CD4-positive, alpha-beta T cell treated with Interferon gamma for 1 hour (primary cell): ENCODE results near the gene SYNJ2BP.
"Not testable (repeated sequence)": the region's sequence is repeated elsewhere in the genome, so short reads cannot be mapped to it uniquely, and the experiment has no call there.

Experiments used
- DNase-seq: peaks from one replicate; pipeline ENCODE4 v3.0.0-alpha.2; 2020

The SYNJ2BP gene, protein sequence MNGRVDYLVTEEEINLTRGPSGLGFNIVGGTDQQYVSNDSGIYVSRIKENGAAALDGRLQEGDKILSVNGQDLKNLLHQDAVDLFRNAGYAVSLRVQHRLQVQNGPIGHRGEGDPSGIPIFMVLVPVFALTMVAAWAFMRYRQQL

DNA sequence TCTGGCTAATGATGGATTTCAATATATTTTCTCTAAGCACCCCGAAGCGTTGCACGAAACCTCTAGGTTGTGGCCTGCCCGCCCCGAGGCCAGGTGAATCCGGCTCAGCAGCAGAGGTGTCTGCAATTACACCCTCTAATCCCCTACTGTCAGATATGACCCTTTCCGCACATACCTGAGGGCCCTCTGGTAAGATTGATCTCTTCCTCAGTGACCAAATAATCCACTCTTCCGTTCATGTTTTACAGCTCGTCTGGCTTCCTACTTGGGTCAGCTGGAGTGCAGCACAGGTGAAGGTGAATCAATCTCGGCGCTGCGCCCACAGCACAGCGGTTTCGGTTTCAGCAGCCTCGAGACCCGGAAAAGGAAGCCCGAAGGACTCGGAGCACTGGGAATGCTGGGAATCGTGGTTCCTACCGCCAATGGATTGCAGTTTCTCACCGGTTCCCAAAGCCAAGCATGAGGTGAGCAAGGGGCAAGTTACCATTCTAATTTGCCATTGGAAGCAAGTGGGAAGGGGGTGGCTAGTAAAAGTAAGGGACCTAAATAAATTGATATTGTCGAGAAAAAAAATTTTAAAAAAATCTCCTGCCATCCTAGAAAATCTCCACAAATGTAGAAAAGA is at the start of gene SYNJ2BP:
SYNJ2BP (minus strand) TSS at position 366 of the 625 bp plus-strand sequence; CDS start at position 239, 127 bp downstream.
- DNase-seq: peak; percentile 37

DNA sequence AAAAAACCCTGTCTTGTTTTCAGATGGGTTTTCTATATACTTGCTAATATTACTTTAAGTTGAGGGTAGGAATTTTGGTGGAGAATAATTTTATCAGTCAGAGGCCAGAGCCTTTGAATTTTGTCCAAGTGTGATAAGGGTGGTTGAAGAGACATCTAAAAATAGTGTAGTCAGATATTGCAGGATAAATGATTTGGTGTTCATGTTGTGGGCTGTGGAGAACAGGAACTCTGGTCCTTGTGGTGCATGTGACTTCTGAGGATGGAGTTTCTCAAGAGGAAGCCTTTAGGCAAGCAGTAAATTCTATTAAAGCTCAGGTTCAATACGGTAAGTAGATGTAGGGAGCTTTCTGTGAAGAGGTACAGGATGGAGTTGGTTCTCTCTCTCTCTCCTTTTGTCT is 37.8 kb upstream of the SYNJ2BP start:
- DNase-seq: no peak

DNA sequence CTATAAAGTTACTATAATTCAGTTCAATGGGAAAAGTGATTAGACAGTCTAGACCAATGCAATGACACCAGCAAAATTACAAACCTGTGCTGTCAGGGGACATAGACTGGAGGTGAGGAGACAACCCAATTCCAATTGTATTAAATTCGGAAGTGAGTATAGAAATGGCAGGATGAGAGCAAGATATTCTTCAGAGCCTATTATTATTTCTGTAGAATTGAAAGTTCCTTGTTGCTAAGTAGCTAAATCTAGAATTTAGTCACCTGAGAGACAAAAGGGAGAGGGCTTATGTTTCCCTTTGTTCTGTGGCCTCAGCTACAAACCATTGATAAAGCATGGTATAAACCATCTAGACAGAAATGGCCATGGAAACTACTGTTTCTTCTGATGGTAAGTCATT is 35.0 kb upstream of the SYNJ2BP start, which contains the start of gene ADAM21:
ADAM21 (plus strand) TSS at position 301 of the 400 bp plus-strand sequence. CDS start 5,326 bp downstream, outside the sequence.
- no peak for DNase-seq

DNA sequence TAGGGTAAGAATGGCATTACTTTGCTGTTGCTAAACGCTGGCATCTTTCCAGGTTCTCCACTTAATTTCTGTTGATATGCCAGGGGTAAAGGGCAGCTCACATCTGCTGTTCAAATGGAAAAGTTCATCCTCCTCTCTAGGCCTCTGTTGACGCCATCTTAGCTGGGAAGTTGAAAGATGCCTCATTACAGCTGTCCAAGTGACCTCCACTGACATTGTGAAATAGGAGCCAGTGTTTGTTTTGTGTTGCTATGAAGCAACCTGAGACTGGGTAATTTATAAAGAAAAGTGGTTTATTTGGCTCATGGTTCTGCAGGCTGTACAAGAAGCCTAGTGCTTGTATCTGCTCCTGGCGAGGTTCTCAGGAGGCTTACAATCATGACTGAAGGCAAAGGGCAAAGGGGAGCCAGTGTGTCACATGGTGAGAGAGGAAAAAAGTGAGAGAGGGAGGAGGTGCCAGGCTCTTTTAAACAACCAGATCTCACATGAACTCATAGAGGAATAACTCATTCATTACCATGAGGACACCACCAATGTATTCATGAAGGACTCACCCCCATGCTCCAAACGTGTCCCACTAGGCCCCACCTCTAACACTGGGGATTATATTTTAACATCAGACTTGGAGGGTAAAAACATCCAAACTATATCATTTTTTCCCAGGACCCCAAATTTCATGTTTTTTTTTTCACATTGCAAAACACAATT is 31.9 kb upstream of the SYNJ2BP start:
- no peak for DNase-seq

DNA sequence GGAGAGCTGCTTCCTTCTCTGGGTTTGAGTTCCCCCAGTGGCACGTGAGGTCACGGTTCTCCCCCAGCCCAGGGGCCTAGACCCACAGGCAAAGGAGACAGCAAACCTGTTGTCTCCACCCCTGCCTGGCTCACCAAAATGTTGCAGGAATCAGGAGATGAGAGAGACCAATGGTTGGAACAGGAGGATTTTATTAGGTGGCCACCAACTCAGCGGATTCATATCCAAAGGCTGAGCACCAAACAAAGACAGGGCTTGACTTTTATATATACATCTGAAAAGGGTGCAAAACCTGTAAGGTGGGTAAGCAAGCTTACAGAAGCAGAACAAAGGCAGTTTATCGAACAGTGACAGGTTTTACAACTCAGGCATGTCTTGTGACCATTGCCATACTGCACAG is 25.9 kb upstream of the SYNJ2BP start:
- no peak for DNase-seq

DNA sequence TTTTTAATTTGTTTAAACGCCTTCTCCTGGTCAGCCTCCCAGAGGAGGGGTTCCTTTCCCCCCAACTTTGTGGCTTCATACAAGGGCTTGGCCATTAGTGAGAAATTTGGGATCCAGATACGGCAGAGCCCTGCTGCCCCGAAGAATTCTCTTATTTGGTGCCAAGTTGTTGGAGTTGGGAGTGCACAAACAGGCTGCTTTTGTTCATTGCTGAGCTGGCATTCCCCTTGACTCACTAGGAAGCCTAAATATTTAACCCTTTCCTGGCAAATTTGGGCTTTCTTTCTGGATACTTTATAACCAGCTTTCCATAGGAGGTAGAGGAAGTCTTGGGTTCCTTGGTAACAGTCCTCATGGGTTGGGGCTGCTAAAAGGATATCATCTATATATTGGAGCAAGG is 24.8 kb upstream of the SYNJ2BP start:
- no peak for DNase-seq

DNA sequence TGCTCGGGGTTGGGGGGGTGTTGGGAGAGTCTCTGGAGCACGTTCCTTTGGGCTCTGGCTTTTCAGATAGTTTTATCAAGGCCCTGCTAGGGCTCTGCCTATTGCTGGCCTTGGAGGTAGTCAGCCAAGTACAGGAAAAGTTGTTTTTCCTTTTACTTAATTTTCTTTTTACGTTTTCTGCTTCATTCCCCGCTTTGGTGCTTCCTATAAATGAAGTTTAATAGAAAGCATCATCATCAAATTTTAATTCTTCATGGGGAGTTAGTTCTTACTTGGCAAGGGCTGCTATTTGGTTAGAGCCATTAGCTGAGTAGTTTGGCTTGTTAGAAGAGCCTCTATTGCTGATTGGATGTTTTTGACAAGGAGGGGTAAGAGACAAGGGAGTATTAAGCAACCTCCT is 20.0 kb upstream of the SYNJ2BP start:
- no peak for DNase-seq

DNA sequence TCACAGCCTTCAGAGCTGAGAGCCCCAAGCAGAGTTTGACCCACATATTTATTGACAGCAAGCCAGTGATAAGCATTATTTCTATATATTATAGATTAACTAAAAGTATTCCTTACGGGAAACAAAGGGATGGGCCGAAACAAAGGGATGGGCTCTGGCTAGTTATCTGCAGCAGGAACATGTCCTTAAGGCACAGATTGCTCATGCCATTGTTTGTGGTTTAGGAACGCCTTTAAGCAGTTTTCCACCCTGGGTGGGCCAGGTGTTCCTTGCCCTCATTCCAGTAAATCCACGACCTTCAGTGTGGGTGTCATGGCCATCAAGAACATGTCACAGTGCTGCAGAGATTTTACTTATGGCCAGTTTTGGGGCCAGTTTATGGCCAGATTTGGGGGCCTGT is 9.7 kb upstream of the SYNJ2BP start:
- DNase-seq: not testable (repeated sequence)

DNA sequence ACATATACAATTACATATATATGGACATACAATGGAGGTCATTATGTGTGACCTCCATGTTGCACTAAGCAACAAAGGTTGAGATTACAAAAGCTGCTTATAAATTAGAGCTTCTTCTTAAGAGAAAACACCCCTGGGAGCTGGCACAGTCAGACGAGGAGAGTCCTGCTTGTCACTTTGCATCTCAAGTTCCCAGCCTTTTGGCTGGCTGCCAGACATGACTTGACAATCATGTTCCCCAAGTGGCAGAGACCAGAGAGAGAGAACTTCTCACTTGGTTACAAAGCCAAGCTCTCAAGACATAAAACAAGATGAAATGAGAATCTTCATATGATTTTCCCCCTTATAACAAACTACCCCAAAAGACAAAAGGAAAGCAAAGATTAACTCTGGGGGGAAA is 8.5 kb upstream of the SYNJ2BP start:
- no peak for DNase-seq

DNA sequence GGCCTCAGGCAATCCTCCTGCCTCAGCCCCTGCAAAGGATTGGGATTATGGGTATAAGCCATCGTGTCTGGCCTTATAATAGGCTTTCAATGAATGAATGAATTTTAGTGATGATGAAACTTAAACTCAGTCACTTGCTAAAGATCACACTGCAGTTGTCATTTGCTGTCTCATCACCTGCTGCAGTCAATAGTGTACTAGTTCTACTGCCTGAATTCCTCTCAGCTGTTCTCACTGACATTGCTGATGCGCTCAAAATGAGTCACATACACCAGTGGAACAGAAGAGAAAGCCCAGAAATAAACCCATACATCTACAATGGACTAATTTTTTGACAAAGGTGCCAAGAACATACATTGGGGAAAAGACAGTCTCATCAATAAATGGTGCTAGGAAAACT is 5.6 kb upstream of the SYNJ2BP start:
- no peak for DNase-seq

DNA sequence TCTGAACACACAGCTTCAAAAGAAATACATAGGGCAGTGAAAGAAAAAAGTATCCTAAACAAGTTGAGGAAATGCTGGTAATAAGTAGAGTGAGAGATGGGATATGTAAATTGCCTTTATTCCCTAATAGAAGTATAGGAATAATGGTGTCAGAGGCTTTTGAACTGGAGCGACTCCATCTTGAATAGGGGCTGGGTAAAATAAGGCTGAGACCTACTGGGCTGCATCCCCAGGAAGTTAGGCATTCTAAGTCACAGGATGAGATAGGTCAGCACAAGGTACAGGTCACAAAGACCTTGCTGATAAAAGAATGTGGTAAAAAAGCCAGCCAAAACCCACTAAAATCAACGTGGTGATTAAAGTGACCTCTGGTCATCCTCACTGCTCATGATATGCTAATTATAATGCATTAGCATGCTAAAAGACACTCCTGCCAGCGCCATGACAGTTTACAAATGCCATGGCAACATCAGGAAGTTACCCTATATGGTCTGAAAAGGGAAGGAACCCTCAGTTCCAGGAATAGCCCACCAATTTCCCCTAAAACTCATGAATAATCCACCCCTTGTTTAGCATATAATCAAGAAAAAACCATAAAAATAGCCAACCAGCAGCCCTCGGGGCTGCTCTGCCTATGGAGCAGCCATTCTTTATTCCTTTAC is 2.5 kb upstream of the SYNJ2BP start:
- not testable (repeated sequence) for DNase-seq

DNA sequence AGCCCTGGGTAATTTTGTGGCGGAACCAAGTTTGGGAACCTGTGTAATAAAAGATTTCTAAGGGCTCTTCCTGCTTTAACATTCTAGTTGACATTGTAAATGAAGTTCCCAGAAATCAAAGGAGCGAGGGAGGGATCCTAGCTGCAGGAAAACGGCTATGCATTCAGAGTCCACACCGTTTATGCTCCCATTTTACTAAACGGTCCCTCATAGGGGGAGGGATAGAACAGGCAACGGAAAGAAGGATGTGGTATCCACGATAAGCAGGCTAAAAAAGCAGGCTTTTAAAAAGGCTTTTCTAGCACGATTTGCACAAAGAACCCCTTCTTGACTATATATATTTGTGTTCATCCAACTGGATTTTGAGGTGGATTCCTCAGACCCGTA is 559 bp downstream of the SYNJ2BP start:
- DNase-seq: no peak

DNA sequence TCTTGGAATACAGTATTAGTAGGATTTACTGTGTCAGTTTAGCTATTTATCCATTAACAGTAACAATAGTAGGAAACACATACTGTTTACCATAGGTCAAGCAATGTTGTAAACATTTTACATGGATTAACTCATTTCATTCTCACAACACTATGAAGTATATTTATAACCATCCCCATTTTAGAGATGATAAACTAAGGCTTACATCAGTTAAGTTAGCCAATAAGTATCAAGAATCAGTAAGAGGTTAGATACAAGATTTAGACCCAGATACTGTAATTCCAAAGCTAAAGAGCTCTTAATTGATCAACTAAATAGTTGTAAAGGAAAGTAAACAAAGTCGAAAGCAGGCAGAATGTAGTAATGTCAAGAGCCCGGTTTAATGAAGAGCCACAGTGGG is 1.1 kb downstream of the SYNJ2BP start:
- DNase-seq: no peak

DNA sequence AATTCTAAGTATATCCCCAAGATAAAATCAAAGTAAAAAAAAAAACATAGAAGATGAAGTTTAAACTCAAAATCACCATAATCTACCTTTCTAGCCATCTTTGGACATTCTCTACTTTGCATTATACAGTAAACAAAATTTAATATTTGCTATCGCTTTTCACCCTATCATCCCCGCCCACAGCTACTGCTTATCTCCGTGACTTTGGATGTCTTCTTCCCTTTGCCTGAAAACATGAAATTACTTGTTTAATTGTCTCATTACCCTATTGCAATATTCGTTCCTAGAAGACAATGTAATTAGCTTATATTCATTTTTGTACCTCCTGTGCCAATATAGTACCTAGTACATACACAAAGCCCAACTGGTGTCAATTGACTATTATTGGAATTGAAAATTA is 9.3 kb downstream of the SYNJ2BP start:
- DNase-seq: no peak

DNA sequence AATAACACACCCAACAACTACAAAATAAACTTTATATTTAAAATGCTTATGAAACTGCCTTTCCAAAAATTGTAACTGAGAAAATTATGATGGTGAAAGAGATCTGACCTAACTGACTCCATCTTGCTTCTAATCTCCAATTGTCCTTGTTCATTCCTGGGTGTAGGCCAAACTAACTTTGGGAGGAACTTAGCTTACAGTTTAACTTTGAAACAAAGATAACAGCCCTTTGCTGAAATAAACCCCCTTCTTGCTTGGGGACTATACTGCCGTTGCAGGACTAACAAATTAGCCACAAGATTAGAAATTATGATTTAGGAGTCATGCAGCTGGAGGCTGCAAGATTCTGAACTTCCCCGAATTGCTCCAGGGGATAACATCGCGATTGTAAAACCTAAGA is 10.7 kb downstream of the SYNJ2BP start:
- DNase-seq: not testable (repeated sequence)

DNA sequence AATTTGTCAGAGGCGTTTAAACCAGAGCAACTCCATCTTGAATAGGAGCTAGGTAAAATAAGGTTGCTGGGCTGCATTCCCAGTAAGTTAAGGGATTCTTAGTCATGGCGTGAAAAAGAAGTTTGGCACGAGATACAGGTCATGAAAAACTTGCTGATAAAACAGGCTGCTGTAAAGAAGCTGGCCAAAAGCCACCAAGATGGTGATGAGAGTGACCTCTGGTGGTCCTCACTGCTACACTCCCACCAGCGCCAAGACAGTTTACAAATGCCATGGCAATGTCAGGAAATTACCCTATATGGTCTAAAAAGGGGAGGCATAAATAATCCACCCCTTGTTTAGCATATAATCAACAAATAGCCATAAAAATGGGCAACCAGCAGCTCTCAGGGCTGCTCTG is 13.6 kb downstream of the SYNJ2BP start:
- DNase-seq: not testable (repeated sequence)

DNA sequence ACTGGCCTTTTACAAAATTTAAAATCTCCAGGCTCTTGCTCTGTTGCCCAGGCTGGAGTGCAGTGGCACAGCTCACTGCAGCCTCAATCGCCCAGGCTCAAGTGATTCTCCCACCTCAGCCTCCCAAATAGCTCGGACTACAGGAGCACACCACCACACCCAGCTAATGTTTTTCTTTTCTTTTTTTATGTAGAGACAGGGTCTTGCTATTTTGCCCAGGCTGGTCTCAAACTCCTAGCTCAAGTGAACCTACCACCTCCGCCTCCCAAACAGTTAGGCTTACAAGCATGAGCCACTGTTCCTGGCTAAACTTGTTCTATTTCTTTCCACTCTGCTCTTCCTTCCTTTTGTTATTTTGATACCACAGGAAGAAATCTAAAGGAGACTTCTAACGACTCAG is 15.2 kb downstream of the SYNJ2BP start:
- DNase-seq: no peak

DNA sequence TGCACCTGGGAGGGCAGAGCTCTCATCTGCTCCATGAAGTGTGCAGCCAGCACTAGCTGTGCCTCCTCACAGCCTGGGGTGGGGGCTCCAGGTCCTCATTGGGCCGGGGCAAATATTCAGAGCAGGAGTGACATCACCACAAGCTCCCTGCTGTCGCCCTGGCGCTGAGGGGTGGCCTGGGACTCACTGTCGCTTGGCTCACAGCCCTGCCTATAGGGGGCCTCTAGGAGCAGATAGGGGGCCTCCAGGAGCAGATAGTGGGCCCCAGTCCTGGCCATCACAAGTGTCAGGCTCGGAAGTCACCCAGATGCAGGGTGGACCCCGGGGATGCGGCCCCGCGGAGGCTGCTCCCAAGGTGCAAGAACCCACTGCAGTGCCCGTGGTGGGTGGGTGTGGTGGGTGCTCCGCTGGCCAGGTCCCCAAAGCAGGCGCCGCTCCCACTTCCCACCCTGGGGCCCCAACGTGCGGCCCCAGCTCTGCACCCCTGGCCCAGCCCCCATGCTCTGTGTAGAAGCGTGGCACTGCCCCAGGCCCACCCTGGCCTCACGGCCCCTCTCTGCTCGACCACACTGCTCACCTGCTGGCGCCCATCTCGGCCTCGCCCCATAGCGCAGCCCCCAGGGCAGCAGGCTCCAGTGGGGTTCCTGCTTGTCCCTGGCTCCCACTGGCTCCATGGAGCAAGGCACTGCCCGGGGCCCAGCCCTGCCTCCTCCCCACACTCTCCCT is 18.0 kb downstream of the SYNJ2BP start:
- DNase-seq: no peak

DNA sequence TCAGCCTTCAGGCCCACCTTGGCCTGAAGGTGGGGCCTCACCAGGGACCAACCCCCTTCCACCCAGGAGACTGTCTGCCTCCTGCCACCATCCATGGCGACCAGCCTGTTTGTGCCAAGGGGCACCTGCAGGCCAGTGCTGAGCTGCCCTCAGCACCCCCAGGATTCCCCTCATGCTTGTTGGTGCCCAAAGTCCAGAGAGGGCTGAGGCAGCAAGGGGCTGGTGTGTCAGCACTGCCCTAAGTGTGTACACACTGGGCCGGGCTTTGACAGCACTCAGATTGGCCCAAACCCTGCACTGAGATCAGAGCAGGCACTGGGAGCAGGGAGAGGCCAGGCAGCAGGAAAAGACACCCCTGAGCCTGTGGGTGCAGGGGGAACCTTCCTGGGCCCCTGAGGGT is 18.6 kb downstream of the SYNJ2BP start:
- no peak for DNase-seq

DNA sequence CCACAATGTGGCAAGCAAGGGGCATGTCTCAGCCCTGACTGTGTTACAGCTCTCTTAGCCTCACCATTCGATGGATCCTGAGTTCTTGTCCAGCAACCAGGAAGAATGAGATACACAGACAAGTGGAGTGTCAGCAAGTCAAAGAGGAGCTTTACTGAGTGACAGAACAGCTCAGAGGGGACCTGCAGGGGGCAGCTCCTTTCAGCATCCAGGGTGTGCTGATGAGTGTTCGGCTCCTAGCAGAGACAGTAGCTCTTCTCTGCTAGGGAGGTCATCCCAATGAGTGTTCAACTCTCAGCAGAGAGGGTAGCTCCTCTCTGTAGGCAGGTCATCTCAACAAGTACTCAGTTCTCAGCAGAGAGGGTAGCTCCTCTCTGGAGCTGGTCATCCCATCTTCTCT is 19.1 kb downstream of the SYNJ2BP start:
- no peak for DNase-seq

DNA sequence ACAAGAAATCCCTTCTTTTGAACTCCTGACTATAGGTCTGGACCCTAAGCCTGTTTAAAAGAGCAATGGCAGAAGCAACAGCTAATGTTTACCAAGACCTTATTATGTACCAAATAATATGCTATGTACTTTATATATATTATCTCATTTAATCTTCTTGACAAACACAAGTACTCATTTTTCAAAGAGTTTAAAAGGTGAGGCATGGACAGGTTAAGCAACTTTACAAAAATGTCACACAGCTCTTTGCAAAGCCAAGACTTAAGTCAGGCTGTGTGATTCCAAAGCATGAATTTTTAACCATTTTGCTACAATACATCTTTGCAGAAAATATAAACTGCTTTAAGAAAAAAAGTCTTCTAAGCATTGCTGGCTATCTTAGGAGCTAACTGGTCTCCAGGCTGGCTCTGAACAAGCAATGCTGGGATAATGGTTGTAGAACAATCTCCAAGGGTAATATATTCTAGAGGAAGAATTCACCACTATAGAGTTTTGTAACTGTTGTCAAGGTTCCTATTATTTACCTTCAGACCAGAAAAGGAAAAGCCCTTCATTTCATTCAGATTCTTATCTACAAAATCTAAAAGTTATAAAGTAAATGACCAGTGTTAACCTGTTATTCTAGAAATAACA is 22.1 kb downstream of the SYNJ2BP start:
- no peak for DNase-seq

DNA sequence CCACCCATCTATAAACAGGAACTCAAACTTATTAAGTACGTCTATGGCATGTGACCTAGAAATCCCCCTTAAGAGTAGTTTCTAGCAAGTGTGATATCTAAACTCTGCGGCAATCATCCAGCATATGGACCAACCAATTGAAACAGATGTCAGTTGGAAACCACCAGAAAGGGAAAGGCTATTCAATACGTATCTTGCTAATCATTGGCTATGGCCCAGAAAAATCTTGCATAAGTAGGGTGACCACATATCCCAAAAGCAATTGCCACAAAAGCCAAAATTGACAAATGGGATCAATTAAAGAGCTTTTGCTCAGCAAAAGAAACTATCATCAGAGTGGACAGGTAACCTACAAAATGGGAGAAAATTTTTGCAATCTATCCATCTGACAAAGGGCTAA is 24.2 kb downstream of the SYNJ2BP start:
- DNase-seq: no peak
